HUES6 (cell line): ENCODE results near the gene DHRS11.
"Not testable (repeated sequence)": the region's sequence is repeated elsewhere in the genome, so short reads cannot be mapped to it uniquely, and the experiment has no call there.

Experiments used
- H3K27ac ChIP-seq: 2 replicates; pipeline ENCODE4 v1.7.0; 2013; ENCODE audit warnings: low read depth, mild to moderate bottlenecking, low read length, inconsistent platforms
- H3K27me3 ChIP-seq: 2 replicates; pipeline ENCODE4 v1.6.1; 2013; ENCODE audit warnings: low read length; ENCODE audit not compliant: control insufficient read depth, insufficient read depth
- H3K36me3 ChIP-seq: 2 replicates; pipeline ENCODE4 v1.6.1; 2013; ENCODE audit warnings: low read length; ENCODE audit not compliant: control insufficient read depth, insufficient read depth
- H3K4me1 ChIP-seq: 2 replicates; pipeline ENCODE4 v1.6.1; 2013; ENCODE audit warnings: low read length; ENCODE audit not compliant: control insufficient read depth, insufficient read depth
- H3K4me3 ChIP-seq: 2 replicates; pipeline ENCODE4 v1.5.1; 2013; ENCODE audit warnings: low read depth, low read length
- H3K9ac ChIP-seq: one replicate; pipeline ENCODE4 v1.6.1; 2013; ENCODE audit warnings: mild to moderate bottlenecking, low read length
- H3K9me3 ChIP-seq: 2 replicates; pipeline ENCODE4 v1.6.1; 2013; ENCODE audit warnings: low read depth, low read length; ENCODE audit not compliant: control insufficient read depth, insufficient read depth

DHRS11 gene

DNA sequence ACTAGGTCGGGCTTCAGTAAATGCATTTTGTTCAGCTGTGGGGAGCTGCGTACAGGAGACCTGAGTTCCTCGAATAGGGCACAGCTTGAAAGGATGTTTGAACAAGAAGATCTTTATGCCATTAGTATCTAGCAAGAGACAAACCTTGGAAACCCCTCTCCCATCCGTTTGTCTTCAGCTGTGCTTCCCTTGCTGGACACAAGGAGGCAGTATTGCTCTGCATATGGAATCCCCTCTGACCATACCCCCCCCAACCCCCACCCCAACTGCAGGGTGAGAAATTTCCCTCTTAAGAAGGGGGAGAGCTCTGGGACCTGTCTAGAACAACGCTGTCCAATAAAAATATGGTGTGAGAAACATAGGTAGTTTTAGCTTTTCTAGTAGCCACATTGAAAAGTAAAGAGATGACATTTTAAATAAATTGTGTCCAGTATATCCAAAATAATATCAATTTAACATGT, 11.3 kb downstream of the DHRS11 start:
- Histone ChIP-seq H3K36me3 (peaks cover 23% of the 10 kb centered on the region), H3K27me3 (no peaks in the 10 kb centered on the region), H3K4me3 (peak overlapping the region; percentile 78), H3K4me1 (peaks cover 14% of the 10 kb centered on the region), H3K9me3 (no peaks in the 10 kb centered on the region), H3K9ac (peak overlapping the region; percentile 82), H3K27ac (no peak overlapping the region)

DNA sequence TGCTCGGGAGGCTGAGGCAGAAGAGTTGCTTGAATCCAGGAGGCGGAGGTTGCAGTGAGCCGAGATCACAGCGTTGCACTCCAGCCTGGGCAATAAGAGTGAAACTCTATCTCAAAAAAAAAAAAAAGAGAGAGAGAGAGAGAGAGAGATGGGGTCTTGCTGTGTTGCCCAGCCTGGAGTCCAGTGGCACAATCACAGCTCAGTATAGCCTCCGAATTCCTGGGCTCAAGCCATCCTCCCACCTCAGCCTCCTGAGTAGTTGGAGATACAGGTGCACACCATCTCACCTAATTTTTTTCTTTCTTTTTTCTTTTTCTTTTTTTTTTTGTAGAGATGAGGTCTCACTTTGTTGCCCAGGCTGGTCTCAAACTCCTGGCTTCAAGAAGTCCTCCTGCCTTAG, 13.3 kb downstream of the DHRS11 start:
- H3K36me3 ChIP-seq, H3K9ac ChIP-seq, H3K4me3 ChIP-seq, H3K9me3 ChIP-seq, H3K27ac ChIP-seq, H3K27me3 ChIP-seq: not testable (repeated sequence)
- H3K4me1 ChIP-seq, result peaks cover 14% of the 10 kb centered on the region

DNA sequence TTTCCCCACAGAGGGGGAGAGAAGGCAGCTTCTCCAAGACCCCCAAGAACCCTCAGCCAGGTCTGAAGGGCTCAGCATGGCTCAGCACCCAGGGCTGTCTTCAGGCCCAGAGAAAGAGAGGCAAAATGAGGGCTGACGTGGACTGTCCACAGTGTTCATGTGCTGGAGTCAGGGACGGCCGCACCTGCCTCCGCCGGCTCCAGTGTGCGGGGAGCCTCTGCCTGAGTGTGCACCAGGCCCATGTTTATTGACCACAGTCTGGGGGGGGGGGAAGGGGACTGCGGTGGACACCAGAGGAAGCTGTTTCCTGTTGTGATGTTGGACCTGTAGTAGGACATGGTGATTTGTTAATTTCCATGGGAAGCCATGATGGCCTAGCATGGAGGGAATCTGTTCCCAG, 16.6 kb downstream of the DHRS11 start:
- Histone ChIP-seq H3K4me3 (no peak overlapping the region), H3K27me3 (no peaks in the 10 kb centered on the region), H3K27ac (no peak overlapping the region), H3K9ac (no peak overlapping the region), H3K9me3 (no peaks in the 10 kb centered on the region), H3K4me1 (peaks cover 6% of the 10 kb centered on the region), H3K36me3 (peaks cover 7% of the 10 kb centered on the region)

DNA sequence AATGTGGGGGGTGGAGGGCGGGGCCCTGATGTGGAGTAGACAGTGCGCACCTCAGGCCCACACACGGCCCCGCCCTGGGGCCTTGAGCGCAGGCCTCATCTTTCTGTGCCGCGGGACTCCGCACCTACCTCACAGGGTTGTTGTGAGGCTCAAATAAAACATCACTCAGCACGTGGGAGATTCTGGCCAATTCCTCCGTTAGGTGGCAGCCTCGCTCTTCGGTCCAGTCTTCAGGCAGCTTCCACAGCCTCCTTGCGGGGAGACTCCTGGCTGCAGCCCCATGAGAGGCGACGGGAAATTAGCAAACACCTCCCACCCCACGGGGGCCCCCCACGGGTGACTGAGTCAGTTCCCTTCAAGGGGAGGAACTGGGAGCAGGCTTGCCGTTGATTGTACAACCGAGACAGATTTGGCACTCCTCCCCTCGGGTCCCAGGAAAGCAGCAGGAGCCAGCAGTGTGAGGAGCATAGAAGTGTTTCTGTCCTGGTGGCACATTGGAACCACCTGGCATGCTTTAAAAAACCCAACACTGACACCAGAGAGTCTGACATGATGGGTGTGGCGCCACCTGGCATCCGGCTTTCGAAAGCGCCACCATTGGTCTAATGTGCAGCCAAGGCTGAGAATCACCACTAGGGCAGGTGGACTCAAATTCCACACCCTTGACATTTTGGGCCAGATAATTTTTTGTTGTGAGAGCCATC, 17.3 kb downstream of the DHRS11 start:
- Histone ChIP-seq H3K9me3 (no peaks in the 10 kb centered on the region), H3K9ac (no peak overlapping the region), H3K27me3 (no peaks in the 10 kb centered on the region), H3K4me1 (peaks cover 11% of the 10 kb centered on the region), H3K27ac (no peak overlapping the region), H3K4me3 (no peak overlapping the region), H3K36me3 (peaks cover 7% of the 10 kb centered on the region)

DNA sequence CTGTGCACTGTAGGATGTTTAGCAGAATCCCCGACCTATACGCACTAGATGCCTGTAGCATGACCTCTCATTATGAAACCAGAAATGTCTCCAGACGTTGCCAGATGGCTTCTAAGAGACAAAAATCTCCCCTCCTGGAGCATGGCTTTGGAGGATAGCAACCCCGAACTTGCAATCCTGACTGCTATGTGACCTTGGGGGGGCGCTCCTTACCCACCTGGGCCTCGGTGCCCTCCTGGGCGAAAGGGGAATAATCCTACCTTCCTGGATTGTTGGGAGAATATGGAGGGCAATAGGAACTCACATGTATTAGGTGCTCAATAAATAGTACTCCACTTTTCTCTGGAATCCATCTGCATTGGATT, 17.8 kb downstream of the DHRS11 start:
- Histone ChIP-seq H3K36me3 (peaks cover 7% of the 10 kb centered on the region), H3K9me3 (no peaks in the 10 kb centered on the region), H3K27ac (no peak overlapping the region), H3K27me3 (no peaks in the 10 kb centered on the region), H3K4me1 (peaks cover 15% of the 10 kb centered on the region), H3K4me3 (no peak overlapping the region), H3K9ac (no peak overlapping the region)

DNA sequence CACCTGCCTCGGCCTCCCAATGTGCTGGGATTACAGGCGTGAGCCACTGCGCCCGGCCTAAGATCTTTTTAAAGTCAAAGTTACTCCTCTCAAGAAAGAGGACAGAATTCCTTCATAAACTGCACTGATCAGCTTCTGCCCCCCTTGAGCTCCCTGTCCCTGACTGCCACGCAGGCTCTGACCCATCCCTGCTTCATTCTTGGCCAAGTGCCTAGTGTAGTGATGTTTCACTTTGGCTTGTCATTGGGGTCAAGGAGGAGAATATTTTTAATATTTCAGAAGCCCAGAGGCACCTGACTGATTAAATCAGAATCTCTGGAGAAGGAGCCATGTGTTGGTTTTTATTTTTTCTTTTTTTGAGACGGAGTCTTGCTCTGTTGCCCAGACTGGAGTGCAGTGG, 18.8 kb downstream of the DHRS11 start:
- Histone ChIP-seq H3K4me3 (no peak overlapping the region), H3K4me1 (peaks cover 22% of the 10 kb centered on the region), H3K9me3 (no peaks in the 10 kb centered on the region), H3K27me3 (no peaks in the 10 kb centered on the region), H3K36me3 (peaks cover 7% of the 10 kb centered on the region), H3K9ac (no peak overlapping the region), H3K27ac (no peak overlapping the region)

DNA sequence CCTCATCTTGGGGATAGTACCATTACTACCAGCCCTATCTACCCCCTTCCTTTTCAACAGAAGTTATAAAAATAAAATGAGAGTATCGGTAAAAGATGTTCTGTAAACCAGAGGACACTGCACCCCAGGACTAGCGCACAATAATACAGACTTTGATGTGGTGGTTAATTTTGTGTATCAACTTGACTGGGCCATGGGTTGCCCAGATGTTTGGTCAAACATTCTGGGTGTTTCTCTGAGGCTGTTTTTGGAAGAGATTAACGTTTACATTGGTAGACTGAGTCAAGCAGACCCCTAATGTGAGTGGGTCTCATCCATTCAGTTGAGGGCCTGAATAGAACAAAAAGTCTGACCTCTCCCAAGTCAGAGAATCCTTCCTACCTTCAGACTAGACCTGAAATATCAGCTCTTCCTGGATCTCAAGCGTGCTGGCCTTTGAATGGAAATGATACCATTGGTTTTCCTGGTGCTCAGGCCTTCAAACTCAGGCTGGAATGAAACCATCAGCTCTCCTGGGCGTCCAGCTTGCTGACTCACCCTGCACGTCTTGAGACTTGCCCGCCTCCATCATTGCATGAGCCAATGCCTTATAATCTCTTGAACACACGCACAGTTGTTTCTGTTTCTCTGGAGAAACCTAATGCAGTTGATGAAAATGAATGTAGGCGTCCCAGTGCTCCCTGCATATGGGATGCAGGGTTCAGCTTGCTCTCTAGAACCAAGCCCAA, 19.8 kb downstream of the DHRS11 start:
- Histone ChIP-seq H3K27ac (no peak overlapping the region), H3K9ac (no peak overlapping the region), H3K4me3 (no peak overlapping the region), H3K36me3 (peaks cover 7% of the 10 kb centered on the region), H3K27me3 (no peaks in the 10 kb centered on the region), H3K4me1 (peaks cover 22% of the 10 kb centered on the region), H3K9me3 (no peaks in the 10 kb centered on the region)

DNA sequence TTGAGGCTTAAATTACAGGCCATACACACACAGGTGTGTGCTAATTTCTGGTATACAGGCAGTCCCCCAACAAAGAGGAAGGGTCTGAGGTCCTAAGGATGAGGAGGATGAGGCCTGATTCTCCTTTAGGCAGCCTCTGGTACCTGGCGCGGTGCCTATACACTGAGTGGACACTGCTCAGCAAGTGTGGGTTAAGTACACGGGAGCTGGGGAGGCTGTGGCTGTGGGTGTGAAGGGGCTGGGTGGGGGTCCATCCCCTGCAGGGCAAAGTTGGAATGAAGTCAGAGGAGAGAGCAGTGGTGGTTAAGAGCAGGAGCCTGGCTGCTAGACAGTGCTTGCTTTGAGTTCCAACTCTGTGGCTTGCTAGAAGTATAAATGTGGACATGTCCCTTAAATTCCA, 20.6 kb downstream of the DHRS11 start:
- H3K4me3 ChIP-seq, result no peak overlapping the region
- H3K36me3 ChIP-seq, result peaks cover 7% of the 10 kb centered on the region
- peaks cover 22% of the 10 kb centered on the region for H3K4me1 ChIP-seq
- no peaks in the 10 kb centered on the region for H3K9me3 ChIP-seq
- H3K27me3 ChIP-seq, result no peaks in the 10 kb centered on the region
- H3K9ac ChIP-seq, result no peak overlapping the region
- no peak overlapping the region for H3K27ac ChIP-seq

DNA sequence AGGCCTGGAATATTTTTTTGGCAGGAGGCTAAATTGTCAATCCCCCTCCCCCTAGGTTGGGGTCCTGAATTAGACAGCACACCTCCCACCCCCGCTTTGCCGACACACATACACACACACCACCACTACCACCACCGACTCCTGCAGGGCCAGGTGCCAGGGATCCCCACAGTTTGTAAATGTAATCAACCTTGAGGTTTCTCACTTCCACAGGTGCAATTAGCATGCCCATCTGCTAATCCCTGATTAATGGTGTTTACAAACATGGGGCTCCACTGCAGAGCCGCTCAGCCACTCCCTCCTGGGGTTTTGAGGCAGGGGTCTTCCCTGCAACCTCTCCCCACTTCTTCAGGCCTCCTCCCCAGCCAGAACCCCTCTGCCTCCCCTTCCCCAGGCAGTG, 21.5 kb downstream of the DHRS11 start:
- Histone ChIP-seq H3K36me3 (peaks cover 2% of the 10 kb centered on the region; the same call in 1 of the 2 replicates), H3K27me3 (no peaks in the 10 kb centered on the region), H3K4me3 (no peak overlapping the region), H3K27ac (no peak overlapping the region), H3K9me3 (no peaks in the 10 kb centered on the region), H3K4me1 (peaks cover 22% of the 10 kb centered on the region), H3K9ac (no peak overlapping the region)

DNA sequence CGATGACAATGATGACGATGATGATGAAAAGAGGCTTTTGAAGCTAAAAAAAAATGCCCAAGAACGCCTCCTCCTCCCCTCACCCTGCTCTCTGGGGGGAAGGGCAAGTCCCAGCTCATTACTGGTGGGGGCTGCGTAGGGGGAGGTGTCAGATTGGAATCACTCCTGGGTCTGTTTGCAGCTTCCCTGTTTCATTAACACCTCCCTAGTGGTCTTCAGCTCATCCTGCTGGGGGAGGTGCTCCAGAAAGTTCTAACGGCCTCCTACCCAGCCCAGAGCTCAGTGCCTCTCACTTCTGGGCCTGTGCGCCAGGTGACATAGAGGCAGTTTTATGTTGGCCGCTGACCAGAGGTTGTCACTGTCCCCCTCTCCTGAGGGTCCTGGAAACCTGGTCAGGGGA, 22.4 kb downstream of the DHRS11 start:
- Histone ChIP-seq H3K36me3 (no peaks in the 10 kb centered on the region), H3K9me3 (no peaks in the 10 kb centered on the region), H3K27me3 (no peaks in the 10 kb centered on the region), H3K4me3 (no peak overlapping the region), H3K4me1 (peaks cover 22% of the 10 kb centered on the region), H3K9ac (no peak overlapping the region), H3K27ac (no peak overlapping the region)

DNA sequence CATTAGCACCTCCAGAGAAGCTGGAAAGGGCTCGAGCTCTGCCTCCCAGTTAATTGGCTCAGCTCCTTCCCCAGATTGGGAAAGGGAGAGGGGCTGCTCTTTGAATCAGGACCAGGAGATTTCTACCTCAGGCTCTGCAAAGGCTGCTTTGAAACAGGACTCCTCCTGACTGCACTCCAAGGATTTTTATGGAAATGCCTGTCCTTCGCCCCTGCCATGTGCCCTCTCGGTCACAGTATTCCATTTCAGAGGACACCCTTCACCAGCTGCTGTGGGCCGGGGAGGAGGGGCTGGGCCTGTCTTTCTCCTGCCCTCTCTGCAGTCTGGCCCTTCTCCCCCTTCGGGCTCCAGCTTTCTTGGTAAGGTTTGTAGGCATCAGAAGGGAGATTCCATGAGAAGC, 23.3 kb downstream of the DHRS11 start:
- H3K9me3 ChIP-seq, result no peaks in the 10 kb centered on the region
- H3K27ac ChIP-seq, result no peak overlapping the region
- no peaks in the 10 kb centered on the region for H3K27me3 ChIP-seq
- H3K36me3 ChIP-seq, result no peaks in the 10 kb centered on the region
- H3K4me3 ChIP-seq, result no peak overlapping the region
- no peak overlapping the region for H3K9ac ChIP-seq
- H3K4me1 ChIP-seq, result peaks cover 22% of the 10 kb centered on the region
